ENCODE data around the gene LMAN1L.

DNA sequence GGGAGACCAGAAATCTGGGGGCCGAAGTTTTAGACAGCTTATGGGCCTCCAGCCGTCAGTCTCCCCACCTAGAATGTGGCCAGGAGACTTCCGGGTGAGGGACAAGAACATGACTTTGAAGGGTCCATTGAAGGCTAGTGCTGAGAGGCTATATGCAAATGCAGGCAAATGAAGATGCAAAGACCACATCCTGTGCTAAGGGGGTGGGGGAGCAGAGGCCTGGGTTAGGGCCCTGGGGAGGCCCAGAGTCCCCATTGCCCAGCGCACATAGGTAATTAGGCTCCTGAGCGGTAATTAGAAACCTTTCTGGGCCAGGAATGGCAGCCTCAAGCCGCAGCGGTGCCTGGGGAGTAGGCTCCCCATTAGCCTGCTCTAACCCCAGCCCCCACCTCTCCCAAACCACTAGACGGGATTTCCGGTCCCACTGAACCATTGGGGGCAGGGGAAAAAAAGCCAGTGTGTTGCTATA lies 23.9 kb upstream of the LMAN1L start:
- TF ChIP-seq CTCF (IDR thresholded peaks at IDR 0.05) (no peak), POLR2A (IDR thresholded peaks at IDR 0.05) (no peak), POLR2AphosphoS5 (IDR thresholded peaks at IDR 0.05) (no peak)

All from breast epithelium (tissue), 3 donors.